Loucy (cell line): ENCODE data around the gene SPNS3.

ENCODE experiments used
- EZH2phosphoT487 ChIP-seq: fragments of 200-600 bp; IDR thresholded peaks from 2 replicates; pipeline ENCODE4 v1.6.1; 2018; ENCODE audit warnings: antibody characterized with exemption, mild to moderate bottlenecking, moderate library complexity, borderline replicate concordance
- TF ChIP-seq, protein P1 (sequence below): fragments of 200-600 bp; sonication (generic); conservative IDR thresholded peaks from 2 replicates; pipeline ENCODE4 v1.5.1; 2014; ENCODE audit warnings: mild to moderate bottlenecking, antibody characterized with exemption, low read length

DNA sequence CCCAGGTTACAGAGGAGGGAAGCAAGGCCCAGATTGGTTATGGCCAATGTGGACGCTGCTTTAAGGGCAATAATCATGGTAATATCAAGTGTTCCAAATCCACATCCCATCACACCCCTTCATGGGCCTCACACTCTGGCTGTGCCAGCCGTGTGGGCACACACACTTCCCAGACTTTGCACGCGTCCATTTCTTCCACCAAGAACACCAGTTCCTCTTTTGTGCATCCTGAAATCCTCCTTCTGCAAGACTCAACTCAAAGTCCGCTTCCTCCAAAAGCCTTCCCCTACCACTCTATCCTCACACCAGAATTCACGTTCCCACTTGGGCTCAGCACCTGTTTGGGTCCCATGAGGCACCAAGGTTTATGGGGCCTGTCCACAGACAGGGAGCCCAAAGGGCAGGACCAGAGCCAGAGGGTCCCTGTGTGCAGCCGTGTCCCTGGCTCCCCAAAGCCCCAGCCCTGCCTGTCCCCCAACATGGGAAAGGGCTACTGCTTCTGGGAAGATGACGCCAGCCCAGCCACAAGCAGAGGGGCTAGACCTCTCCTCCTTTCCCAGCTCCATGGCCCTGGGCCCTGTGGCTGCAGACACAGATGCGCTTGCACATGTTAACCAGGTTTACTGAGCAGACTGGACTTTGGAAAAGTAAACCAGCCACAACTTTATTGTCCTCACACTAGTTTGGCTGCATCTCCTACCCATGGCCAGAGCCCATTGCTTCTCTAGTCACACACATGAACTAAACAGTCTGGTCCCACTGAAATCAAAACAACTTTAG lies 20.3 kb downstream of the SPNS3 start:
- TF ChIP-seq, protein P1, sequence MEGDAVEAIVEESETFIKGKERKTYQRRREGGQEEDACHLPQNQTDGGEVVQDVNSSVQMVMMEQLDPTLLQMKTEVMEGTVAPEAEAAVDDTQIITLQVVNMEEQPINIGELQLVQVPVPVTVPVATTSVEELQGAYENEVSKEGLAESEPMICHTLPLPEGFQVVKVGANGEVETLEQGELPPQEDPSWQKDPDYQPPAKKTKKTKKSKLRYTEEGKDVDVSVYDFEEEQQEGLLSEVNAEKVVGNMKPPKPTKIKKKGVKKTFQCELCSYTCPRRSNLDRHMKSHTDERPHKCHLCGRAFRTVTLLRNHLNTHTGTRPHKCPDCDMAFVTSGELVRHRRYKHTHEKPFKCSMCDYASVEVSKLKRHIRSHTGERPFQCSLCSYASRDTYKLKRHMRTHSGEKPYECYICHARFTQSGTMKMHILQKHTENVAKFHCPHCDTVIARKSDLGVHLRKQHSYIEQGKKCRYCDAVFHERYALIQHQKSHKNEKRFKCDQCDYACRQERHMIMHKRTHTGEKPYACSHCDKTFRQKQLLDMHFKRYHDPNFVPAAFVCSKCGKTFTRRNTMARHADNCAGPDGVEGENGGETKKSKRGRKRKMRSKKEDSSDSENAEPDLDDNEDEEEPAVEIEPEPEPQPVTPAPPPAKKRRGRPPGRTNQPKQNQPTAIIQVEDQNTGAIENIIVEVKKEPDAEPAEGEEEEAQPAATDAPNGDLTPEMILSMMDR = no peak
- TF ChIP-seq EZH2phosphoT487 = no peak
